Mesendoderm (in vitro differentiated cells): ENCODE data around the gene CHD6.

Experiments used
- DNase-seq: peaks from one replicate; pipeline ENCODE4 v3.0.0; 2013
- H2AK5ac ChIP-seq: 2 replicates; pipeline ENCODE4 v1.6.1; 2013; ENCODE audit warnings: low read length, inconsistent platforms
- H2BK120ac ChIP-seq: 2 replicates; pipeline ENCODE4 v1.6.1; 2013; ENCODE audit warnings: low read depth, mild to moderate bottlenecking, low read length, moderate library complexity, mixed read lengths
- H2BK15ac ChIP-seq: replicated peaks from 2 replicates; pipeline ENCODE4 v1.6.1; 2013; ENCODE audit warnings: low read depth, mild to moderate bottlenecking, moderate library complexity
- H2BK5ac ChIP-seq: 2 replicates; pipeline ENCODE4 v1.6.1; 2013; ENCODE audit warnings: low read length, inconsistent platforms
- H3K18ac ChIP-seq: 2 replicates; pipeline ENCODE4 v1.6.1; 2013; ENCODE audit warnings: mild to moderate bottlenecking, low read length, mixed read lengths
- H3K23ac ChIP-seq: one replicate; pipeline ENCODE4 v1.6.1; 2013; ENCODE audit warnings: low read length
- H3K27ac ChIP-seq: 2 replicates; pipeline ENCODE4 v1.5.1; 2013; ENCODE audit warnings: low read depth, mild to moderate bottlenecking, inconsistent platforms, low read length, moderate library complexity
- H3K27me3 ChIP-seq: 2 replicates; pipeline ENCODE4 v1.6.1; 2013; ENCODE audit warnings: low read length, control low read depth, mild to moderate bottlenecking, inconsistent platforms; ENCODE audit not compliant: insufficient read depth, poor library complexity
- H3K36me3 ChIP-seq: 2 replicates; pipeline ENCODE4 v1.6.1; 2013; ENCODE audit warnings: low read length, inconsistent platforms; ENCODE audit not compliant: control insufficient read depth, insufficient read depth
- H3K4ac ChIP-seq: one replicate; pipeline ENCODE4 v1.6.1; 2013; ENCODE audit warnings: low read depth, mild to moderate bottlenecking, low read length, moderate library complexity
- H3K4me1 ChIP-seq: 2 replicates; pipeline ENCODE4 v1.6.1; 2013; ENCODE audit warnings: low read depth, low read length, inconsistent platforms; ENCODE audit not compliant: control insufficient read depth
- H3K4me2 ChIP-seq: 2 replicates; pipeline ENCODE4 v1.6.1; 2013; ENCODE audit warnings: low read length
- H3K4me3 ChIP-seq: 2 replicates; pipeline ENCODE4 v1.5.1; 2013; ENCODE audit warnings: mild to moderate bottlenecking, low read length
- H3K56ac ChIP-seq: one replicate; pipeline ENCODE4 v1.6.1; 2013; ENCODE audit warnings: low read length
- H3K79me1 ChIP-seq: 2 replicates; pipeline ENCODE4 v1.6.1; 2013; ENCODE audit warnings: low read length, inconsistent platforms
- H3K79me2 ChIP-seq: 2 replicates; pipeline ENCODE4 v1.6.1; 2013; ENCODE audit warnings: mild to moderate bottlenecking, low read length; ENCODE audit not compliant: control insufficient read depth, insufficient read depth
- H3K9ac ChIP-seq: 2 replicates; pipeline ENCODE4 v1.6.1; 2013; ENCODE audit warnings: low read length, inconsistent platforms
- H4K5ac ChIP-seq: one replicate; pipeline ENCODE4 v1.6.1; 2013; ENCODE audit warnings: low read length
- H4K8ac ChIP-seq: one replicate; pipeline ENCODE4 v1.6.1; 2013; ENCODE audit warnings: low read depth, mild to moderate bottlenecking, control low read depth, low read length, moderate library complexity
- WGBS: extraction: QIAGEN DNeasy Blood & Tissue Kit; methylation state at CpG from one replicate; pipeline ENCODE4 v1.1.7; 2013; ENCODE audit warnings: low lambda C conversion rate, missing lambda C conversion rate; ENCODE audit not compliant: insufficient coverage; ENCODE audit errors: extremely low coverage; 5-methylcytosine and 5-hydroxymethylcytosine counted together

CHD6 gene

DNA sequence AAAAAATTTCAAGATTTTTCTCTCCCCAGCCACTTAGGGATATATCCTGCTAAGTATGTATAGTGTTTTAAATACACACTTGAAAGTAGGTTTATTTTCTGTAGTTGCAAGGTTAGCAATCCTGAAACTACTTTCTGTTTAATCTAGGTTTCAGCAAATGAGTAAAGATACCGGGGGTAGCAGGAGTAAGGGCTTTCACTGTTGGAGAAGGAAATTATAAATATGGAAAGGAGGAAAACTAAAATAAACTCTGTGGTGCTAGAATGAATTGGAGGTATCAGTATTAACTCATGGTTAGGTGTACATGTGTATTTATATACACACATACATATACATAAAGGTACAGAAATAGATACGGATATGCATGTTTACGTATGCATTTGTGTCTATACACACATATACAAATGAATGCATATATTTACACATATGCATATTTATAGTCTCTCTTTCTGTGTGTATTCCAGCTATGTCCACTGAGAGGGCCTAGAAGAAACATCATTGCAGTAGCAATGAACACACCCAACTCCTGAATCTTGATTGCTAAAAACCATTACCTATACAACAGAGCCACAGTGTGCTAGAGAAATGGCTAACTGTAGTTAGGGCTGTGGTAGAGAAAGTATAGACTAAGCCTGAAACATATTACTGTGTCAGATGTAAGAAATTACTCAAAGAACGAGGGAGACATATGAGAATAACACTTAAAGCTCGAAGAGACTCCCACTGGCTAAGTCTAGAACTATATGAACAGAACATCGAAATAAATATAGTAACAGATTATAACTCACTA lies 155.6 kb downstream of the CHD6 start:
- Histone ChIP-seq H3K79me1 (no peaks in the 10 kb centered on the region), H4K5ac (no peak overlapping the region), H4K8ac (no peak overlapping the region), H3K4me1 (no peaks in the 10 kb centered on the region), H2BK120ac (no peak overlapping the region), H3K18ac (no peak overlapping the region), H3K79me2 (no peaks in the 10 kb centered on the region), H3K4ac (no peak overlapping the region), H3K23ac (no peak overlapping the region), H3K27ac (no peak overlapping the region), H3K56ac (no peak overlapping the region), H2BK15ac (no peak overlapping the region), H2AK5ac (no peak overlapping the region), H2BK5ac (no peak overlapping the region), H3K4me2 (no peak overlapping the region), H3K4me3 (no peak overlapping the region), H3K9ac (no peak overlapping the region), H3K36me3 (no peaks in the 10 kb centered on the region), H3K27me3 (no peaks in the 10 kb centered on the region)
- DNase-seq: no peak
- WGBS: no CpG with 5 or more reads among the region's 6 CpGs

DNA sequence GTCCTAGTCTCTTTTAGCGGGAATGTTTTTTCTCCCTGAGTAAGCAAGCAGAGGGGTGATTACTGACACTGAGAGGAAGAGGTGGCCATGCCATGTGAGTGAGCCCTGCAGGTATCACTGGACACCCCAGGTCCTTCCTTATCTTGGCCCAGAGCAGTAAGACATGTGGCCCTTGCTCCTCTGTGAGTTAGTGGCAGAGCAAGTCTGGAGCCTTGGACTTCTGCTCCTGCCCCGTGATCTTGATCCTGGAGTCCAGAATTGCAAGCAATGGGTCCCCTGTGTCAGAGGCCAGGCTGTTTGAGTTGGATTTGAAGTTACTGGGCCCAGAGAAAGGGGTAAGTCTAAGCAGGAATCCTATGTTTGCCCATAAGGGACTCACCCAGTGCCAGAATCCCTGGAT lies 159.4 kb downstream of the CHD6 start:
- no peak for DNase-seq
- Histone ChIP-seq H3K36me3 (peaks cover 7% of the 10 kb centered on the region), H4K5ac (no peak overlapping the region), H3K79me1 (no peaks in the 10 kb centered on the region), H2AK5ac (no peak overlapping the region), H3K23ac (no peak overlapping the region), H3K18ac (no peak overlapping the region), H2BK5ac (no peak overlapping the region), H3K4me3 (no peak overlapping the region), H3K27ac (no peak overlapping the region), H3K4me1 (no peaks in the 10 kb centered on the region), H2BK15ac (no peak overlapping the region), H4K8ac (no peak overlapping the region), H3K4ac (no peak overlapping the region), H3K27me3 (no peaks in the 10 kb centered on the region), H3K4me2 (no peak overlapping the region), H3K56ac (no peak overlapping the region), H2BK120ac (no peak overlapping the region), H3K79me2 (no peaks in the 10 kb centered on the region), H3K9ac (no peak overlapping the region)
- WGBS: no CpG with 5 or more reads among the region's 2 CpGs

DNA sequence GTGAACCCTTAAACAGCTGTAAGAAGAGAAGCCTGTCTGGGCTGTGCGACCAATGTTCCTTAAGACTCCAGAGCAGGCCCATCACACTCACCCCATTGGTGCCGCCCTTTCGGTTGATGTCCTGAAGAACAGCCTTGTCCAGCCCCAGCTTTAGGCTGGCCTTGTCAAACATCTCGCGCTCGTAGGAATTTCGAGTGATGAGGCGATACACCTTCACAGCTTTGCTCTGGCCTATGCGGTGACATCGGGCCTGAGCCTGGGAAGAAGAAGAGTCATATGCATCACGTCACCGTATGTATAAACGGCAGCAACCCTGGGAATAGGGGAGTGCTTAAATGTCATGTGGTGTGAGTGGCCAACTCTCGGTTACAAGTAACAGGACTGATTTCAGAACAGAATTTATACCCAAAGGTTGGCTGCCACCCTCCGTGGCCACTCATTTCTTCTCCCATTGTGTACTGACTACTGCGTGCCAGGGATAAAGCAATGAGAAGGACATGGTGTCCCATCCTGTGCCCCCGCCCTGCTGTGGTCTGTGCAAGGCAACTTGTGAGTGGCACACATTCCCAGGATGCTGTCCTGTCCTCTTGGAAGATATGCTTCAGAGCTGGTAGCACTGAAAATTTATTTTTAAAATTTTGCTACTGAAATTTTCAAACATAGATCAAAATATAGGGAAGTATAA lies 160.9 kb downstream of the CHD6 start:
- no peaks in the 10 kb centered on the region for H3K79me1 ChIP-seq
- H4K8ac ChIP-seq: no peak overlapping the region
- no peak overlapping the region for H3K23ac ChIP-seq
- H3K27me3 ChIP-seq: no peaks in the 10 kb centered on the region
- peaks cover 10% of the 10 kb centered on the region for H3K36me3 ChIP-seq
- H2BK5ac ChIP-seq: no peak overlapping the region
- H3K18ac ChIP-seq: no peak overlapping the region
- no peak for DNase-seq
- H3K27ac ChIP-seq: no peak overlapping the region
- H3K56ac ChIP-seq: no peak overlapping the region
- no peak overlapping the region for H2BK15ac ChIP-seq
- no peak overlapping the region for H4K5ac ChIP-seq
- no CpG with 5 or more reads among the region's 17 CpGs for WGBS
- no peaks in the 10 kb centered on the region for H3K79me2 ChIP-seq
- no peak overlapping the region for H3K4me2 ChIP-seq
- H2AK5ac ChIP-seq: no peak overlapping the region
- no peak overlapping the region for H3K4ac ChIP-seq
- H2BK120ac ChIP-seq: no peak overlapping the region
- no peak overlapping the region for H3K9ac ChIP-seq
- no peak overlapping the region for H3K4me3 ChIP-seq
- H3K4me1 ChIP-seq: no peaks in the 10 kb centered on the region

DNA sequence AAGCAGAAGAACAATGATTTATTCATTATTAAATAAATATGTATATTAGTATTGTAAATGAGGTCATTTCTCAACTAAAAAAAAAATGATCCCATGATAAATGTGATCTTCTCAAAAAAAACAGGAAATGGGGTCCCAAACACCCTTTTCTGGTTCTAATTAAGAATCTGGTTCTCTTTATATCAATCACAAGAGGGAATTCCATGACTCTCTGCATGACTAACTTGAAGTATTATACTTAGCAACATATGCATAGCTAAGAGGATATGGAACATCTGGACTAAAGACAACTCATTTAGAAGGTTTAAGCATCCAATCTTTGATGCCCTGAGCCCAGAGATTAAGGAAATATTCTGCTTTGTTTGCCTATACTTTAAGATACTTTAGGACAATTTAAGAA lies 161.8 kb downstream of the CHD6 start:
- no peak overlapping the region for H3K4ac ChIP-seq
- no peaks in the 10 kb centered on the region for H3K27me3 ChIP-seq
- no peak overlapping the region for H4K5ac ChIP-seq
- DNase-seq: no peak
- no peak overlapping the region for H3K23ac ChIP-seq
- no peak overlapping the region for H3K9ac ChIP-seq
- no peak overlapping the region for H2BK120ac ChIP-seq
- H3K79me2 ChIP-seq: no peaks in the 10 kb centered on the region
- no peak overlapping the region for H3K4me2 ChIP-seq
- no peaks in the 10 kb centered on the region for H3K4me1 ChIP-seq
- H3K36me3 ChIP-seq: peaks cover 12% of the 10 kb centered on the region
- H3K18ac ChIP-seq: no peak overlapping the region
- no peak overlapping the region for H3K56ac ChIP-seq
- H4K8ac ChIP-seq: no peak overlapping the region
- H2AK5ac ChIP-seq: no peak overlapping the region
- H2BK15ac ChIP-seq: no peak overlapping the region
- H3K27ac ChIP-seq: no peak overlapping the region
- no peak overlapping the region for H3K4me3 ChIP-seq
- no peaks in the 10 kb centered on the region for H3K79me1 ChIP-seq
- no peak overlapping the region for H2BK5ac ChIP-seq

DNA sequence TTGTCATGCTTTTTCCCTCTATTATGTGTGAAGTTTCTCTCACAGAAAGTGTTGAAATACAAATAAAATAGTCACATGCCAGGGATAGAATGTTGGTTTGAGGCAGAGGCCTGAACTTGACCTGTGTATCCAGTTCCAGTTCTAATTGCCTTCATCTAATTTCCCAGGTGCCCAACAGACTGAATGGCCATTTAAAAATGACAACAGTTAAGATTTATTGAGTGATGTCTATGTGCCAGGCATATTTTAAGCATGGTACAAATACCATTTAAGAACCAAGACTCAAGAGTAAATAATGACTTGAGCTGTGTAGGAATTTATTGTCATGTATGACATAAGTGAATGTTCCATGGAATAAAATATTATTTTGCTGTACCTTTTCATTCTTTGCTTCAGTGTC lies 163.9 kb downstream of the CHD6 start:
- H4K8ac ChIP-seq: no peak overlapping the region
- no peak overlapping the region for H4K5ac ChIP-seq
- no peak overlapping the region for H2BK120ac ChIP-seq
- no peak overlapping the region for H2BK15ac ChIP-seq
- H3K79me2 ChIP-seq: no peaks in the 10 kb centered on the region
- no peak overlapping the region for H3K56ac ChIP-seq
- H3K9ac ChIP-seq: no peak overlapping the region
- no peak overlapping the region for H3K18ac ChIP-seq
- H3K4me2 ChIP-seq: no peak overlapping the region
- H3K27me3 ChIP-seq: no peaks in the 10 kb centered on the region
- H2AK5ac ChIP-seq: no peak overlapping the region
- no peak overlapping the region for H2BK5ac ChIP-seq
- H3K4me1 ChIP-seq: no peaks in the 10 kb centered on the region
- no peak overlapping the region for H3K23ac ChIP-seq
- H3K79me1 ChIP-seq: no peaks in the 10 kb centered on the region
- H3K4me3 ChIP-seq: no peak overlapping the region
- no peak overlapping the region for H3K4ac ChIP-seq
- DNase-seq: no peak
- H3K27ac ChIP-seq: no peak overlapping the region
- H3K36me3 ChIP-seq: peaks cover 12% of the 10 kb centered on the region
